Neural cell (in vitro differentiated cells): ENCODE data around the gene FLAD1. TPM values are rescaled to one million over a fixed set of nuclear protein-coding genes. Genes with fewer than 3 reads are reported as not detected.

Source experiments
- H2AFZ ChIP-seq: fragments of 200-600, 300-800 bp; sonication (generic), shearing (Covaris generic); 2 replicates; pipeline ENCODE4 v1.6.0; 2014; ENCODE audit warnings: low read depth, mild to moderate bottlenecking, antibody characterized with exemption, low read length, moderate library complexity
- H3F3A ChIP-seq: fragments of 200-600 bp; shearing (Covaris generic); 2 replicates; pipeline ENCODE4 v1.6.1; 2016; ENCODE audit warnings: mild to moderate bottlenecking, moderate library complexity, mixed read lengths, antibody characterized with exemption, low read length; ENCODE audit not compliant: insufficient read depth, poor library complexity, severe bottlenecking
- H3K27ac ChIP-seq: fragments of 200-600, 300-800 bp; sonication (generic), shearing (Covaris generic); 2 replicates; pipeline ENCODE4 v1.5.1; 2014; ENCODE audit warnings: mild to moderate bottlenecking, low read length, moderate library complexity
- H3K27me3 ChIP-seq: fragments of 300-800, 200-600 bp; sonication (generic), shearing (Covaris generic); 2 replicates; pipeline ENCODE4 v1.6.0; 2014; ENCODE audit warnings: mild to moderate bottlenecking, low read depth, low read length, moderate library complexity; ENCODE audit not compliant: insufficient read depth
- H3K36me3 ChIP-seq: fragments of 300-800, 200-600 bp; sonication (generic), shearing (Covaris generic); 2 replicates; pipeline ENCODE4 v1.5.1; 2014; ENCODE audit warnings: mild to moderate bottlenecking, antibody characterized with exemption, low read length, moderate library complexity; ENCODE audit not compliant: insufficient read depth
- H3K4me2 ChIP-seq: fragments of 300-800, 200-600 bp; sonication (generic), shearing (Covaris generic); 2 replicates; pipeline ENCODE4 v1.6.0; 2014; ENCODE audit warnings: mild to moderate bottlenecking, low read length
- H3K4me3 ChIP-seq: fragments of 300-800, 200-600 bp; sonication (generic), shearing (Covaris generic); 2 replicates; pipeline ENCODE4 v1.5.1; 2014; ENCODE audit warnings: mild to moderate bottlenecking, low read length, moderate library complexity
- H3K79me2 ChIP-seq: fragments of 200-600 bp; shearing (Covaris generic); replicated peaks from 2 replicates; pipeline ENCODE4 v1.6.0; 2014; ENCODE audit warnings: mild to moderate bottlenecking, low read length, moderate library complexity; ENCODE audit not compliant: insufficient read depth
- H3K9ac ChIP-seq: fragments of 300-800, 200-600 bp; sonication (generic), shearing (Covaris generic); 2 replicates; pipeline ENCODE4 v1.6.1; 2016; ENCODE audit warnings: mild to moderate bottlenecking, low read length, mixed read lengths
- H3K9me2 ChIP-seq: fragments of 200-600 bp; shearing (Covaris generic); 2 replicates; pipeline ENCODE4 v1.6.1; 2016; ENCODE audit warnings: mild to moderate bottlenecking, low read length, mixed read lengths; ENCODE audit not compliant: insufficient read depth
- H3K9me3 ChIP-seq: fragments of 200-600, 300-800 bp; sonication (generic), shearing (Covaris generic); 2 replicates; pipeline ENCODE4 v1.6.1; 2016; ENCODE audit warnings: mild to moderate bottlenecking, mixed run types, low read length, moderate library complexity, mixed read lengths
- H4K20me1 ChIP-seq: fragments of 200-600 bp; shearing (Covaris generic); 2 replicates; pipeline ENCODE4 v1.6.1; 2016; ENCODE audit warnings: mild to moderate bottlenecking, mixed run types; ENCODE audit not compliant: insufficient read depth
- EP300 ChIP-seq: fragments of 450-650 bp; conservative IDR thresholded peaks from 2 replicates; pipeline ENCODE4 v1.6.1; 2014; ENCODE audit warnings: antibody characterized with exemption, mild to moderate bottlenecking, moderate library complexity; ENCODE audit not compliant: poor library complexity, severe bottlenecking
- EZH2 ChIP-seq: fragments of 200-600, 300-800 bp; shearing (Covaris generic), sonication (generic); IDR thresholded peaks from 2 replicates; pipeline ENCODE4 v1.6.1; 2014; ENCODE audit warnings: antibody characterized with exemption, low read length, borderline replicate concordance, mild to moderate bottlenecking; ENCODE audit not compliant: insufficient read depth, poor library complexity, severe bottlenecking
- MXI1 ChIP-seq: fragments of 450-650 bp; conservative IDR thresholded peaks from 2 replicates; pipeline ENCODE4 v1.6.1; 2014; ENCODE audit warnings: antibody characterized with exemption, mild to moderate bottlenecking; ENCODE audit not compliant: poor library complexity, severe bottlenecking
- POLR2AphosphoS5 ChIP-seq: IDR thresholded peaks from 2 replicates; pipeline ENCODE4 v1.6.1; 2012
- RAD21 ChIP-seq: fragments of 450-650 bp; conservative IDR thresholded peaks from 2 replicates; pipeline ENCODE4 v1.6.1; 2014; ENCODE audit warnings: antibody characterized with exemption, mild to moderate bottlenecking, moderate library complexity
- SMC3 ChIP-seq: fragments of 450-650 bp; conservative IDR thresholded peaks from 2 replicates; pipeline ENCODE4 v1.6.1; 2014; ENCODE audit warnings: antibody characterized with exemption, mild to moderate bottlenecking, moderate library complexity; ENCODE audit not compliant: poor library complexity
- TAF1 ChIP-seq: IDR thresholded peaks from 2 replicates; pipeline ENCODE4 v1.6.1; 2012; ENCODE audit warnings: low read depth
- polyA plus RNA-seq: library from polyadenylated mRNA; depleted of rRNA; stranded (reverse); fragments of >200 nt; gene quantifications from 2 replicates; pipeline ENCODE4 v1.2.3, GENCODE V29; 2014
- TF ChIP-seq, protein P1 (sequence below): fragments of 450-650 bp; IDR thresholded peaks from 2 replicates; pipeline ENCODE4 v1.5.1; 2014; ENCODE audit warnings: antibody characterized with exemption, mild to moderate bottlenecking, moderate library complexity; ENCODE audit not compliant: poor library complexity, severe bottlenecking
- TF ChIP-seq, protein P2 (sequence below): IDR thresholded peaks from 2 replicates; pipeline ENCODE4 v1.6.1; 2012; ENCODE audit warnings: borderline replicate concordance

The FLAD1 gene
- polyA plus RNA-seq, 1 donor from 2014 or later: 68.6 TPM

DNA sequence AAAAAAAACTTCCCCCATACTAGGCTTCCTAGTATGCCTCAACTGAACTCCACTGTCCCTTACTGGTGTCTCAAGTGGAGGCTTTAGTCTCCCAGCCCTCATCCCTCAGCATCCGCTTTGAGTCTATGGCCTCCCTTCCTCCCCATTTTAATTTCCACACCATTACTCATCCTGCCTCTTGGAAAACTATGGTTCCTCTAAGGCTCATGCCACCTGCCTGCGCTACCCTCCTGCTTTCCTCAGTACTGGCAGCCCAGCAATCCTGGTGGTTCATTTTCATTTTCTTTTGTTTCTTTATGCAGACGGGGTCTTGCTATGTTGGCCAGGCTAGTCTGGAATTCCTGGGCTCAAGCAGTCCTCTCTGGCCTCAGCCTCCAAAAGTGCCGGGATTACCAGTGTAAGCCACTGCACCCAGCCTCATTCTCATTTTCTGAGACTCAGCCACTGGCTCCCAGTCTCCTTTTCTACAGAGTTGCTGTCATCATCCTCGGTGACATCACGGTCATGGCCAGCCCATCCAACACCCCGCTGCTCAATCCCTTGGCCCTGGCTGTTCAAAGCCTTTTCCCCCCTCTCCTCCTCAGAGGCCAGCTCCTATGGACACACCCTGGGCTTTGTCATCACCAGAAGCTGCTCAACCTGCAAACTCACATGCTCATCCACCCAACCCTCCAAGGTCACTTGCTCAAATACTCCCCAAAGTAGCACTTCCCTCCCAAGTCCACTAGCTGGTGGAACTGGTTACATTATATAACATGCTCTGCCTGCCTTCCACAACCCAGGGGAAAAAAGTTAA, 44.3 kb upstream of the FLAD1 start:
- H3K9ac ChIP-seq: peak overlapping the region; percentile 94
- no peak overlapping the region for H3K27ac ChIP-seq
- TF ChIP-seq POLR2AphosphoS5 (no peak), MXI1 (no peak)
- no peaks in the 10 kb centered on the region for H3K36me3 ChIP-seq
- H3K4me3 ChIP-seq: no peak overlapping the region
- no peaks in the 10 kb centered on the region for H3K9me2 ChIP-seq
- H3K4me2 ChIP-seq: no peak overlapping the region
- H4K20me1 ChIP-seq: no peaks in the 10 kb centered on the region
- H3K27me3 ChIP-seq: no peaks in the 10 kb centered on the region
- no peaks in the 10 kb centered on the region for H3K9me3 ChIP-seq
- peaks cover 6% of the 10 kb centered on the region for H3K79me2 ChIP-seq
- H2AFZ ChIP-seq: no peak overlapping the region
- no peaks in the 10 kb centered on the region for H3F3A ChIP-seq

DNA sequence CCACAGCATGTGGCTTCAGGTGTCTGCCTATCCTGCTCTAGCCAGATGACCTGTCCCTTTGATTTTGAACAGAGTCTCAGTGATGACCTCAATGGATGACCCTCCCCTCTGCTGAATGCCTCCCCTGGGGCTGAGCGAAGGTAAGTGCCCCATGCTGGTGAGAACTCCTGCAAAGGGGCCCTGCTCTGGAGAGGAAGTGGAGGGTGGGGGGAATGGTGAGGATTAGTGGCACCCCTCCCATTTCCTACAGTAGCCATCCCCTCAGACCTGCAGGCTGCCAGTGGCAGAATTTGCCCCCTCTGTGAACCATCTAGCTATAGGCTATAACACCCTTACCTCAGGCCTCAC, 43.0 kb upstream of the FLAD1 start:
- no peaks in the 10 kb centered on the region for H3K9me2 ChIP-seq
- H3K27me3 ChIP-seq: no peaks in the 10 kb centered on the region
- no peak overlapping the region for H3K4me3 ChIP-seq
- H3K36me3 ChIP-seq: no peaks in the 10 kb centered on the region
- no peaks in the 10 kb centered on the region for H3F3A ChIP-seq
- H4K20me1 ChIP-seq: no peaks in the 10 kb centered on the region
- TF ChIP-seq MXI1 (no peak), SMC3 (no peak), POLR2AphosphoS5 (no peak), RAD21 (no peak), EP300 (no peak), TAF1 (no peak), EZH2 (no peak)
- TF ChIP-seq, protein P1, sequence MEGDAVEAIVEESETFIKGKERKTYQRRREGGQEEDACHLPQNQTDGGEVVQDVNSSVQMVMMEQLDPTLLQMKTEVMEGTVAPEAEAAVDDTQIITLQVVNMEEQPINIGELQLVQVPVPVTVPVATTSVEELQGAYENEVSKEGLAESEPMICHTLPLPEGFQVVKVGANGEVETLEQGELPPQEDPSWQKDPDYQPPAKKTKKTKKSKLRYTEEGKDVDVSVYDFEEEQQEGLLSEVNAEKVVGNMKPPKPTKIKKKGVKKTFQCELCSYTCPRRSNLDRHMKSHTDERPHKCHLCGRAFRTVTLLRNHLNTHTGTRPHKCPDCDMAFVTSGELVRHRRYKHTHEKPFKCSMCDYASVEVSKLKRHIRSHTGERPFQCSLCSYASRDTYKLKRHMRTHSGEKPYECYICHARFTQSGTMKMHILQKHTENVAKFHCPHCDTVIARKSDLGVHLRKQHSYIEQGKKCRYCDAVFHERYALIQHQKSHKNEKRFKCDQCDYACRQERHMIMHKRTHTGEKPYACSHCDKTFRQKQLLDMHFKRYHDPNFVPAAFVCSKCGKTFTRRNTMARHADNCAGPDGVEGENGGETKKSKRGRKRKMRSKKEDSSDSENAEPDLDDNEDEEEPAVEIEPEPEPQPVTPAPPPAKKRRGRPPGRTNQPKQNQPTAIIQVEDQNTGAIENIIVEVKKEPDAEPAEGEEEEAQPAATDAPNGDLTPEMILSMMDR: no peak
- TF ChIP-seq, protein P2, sequence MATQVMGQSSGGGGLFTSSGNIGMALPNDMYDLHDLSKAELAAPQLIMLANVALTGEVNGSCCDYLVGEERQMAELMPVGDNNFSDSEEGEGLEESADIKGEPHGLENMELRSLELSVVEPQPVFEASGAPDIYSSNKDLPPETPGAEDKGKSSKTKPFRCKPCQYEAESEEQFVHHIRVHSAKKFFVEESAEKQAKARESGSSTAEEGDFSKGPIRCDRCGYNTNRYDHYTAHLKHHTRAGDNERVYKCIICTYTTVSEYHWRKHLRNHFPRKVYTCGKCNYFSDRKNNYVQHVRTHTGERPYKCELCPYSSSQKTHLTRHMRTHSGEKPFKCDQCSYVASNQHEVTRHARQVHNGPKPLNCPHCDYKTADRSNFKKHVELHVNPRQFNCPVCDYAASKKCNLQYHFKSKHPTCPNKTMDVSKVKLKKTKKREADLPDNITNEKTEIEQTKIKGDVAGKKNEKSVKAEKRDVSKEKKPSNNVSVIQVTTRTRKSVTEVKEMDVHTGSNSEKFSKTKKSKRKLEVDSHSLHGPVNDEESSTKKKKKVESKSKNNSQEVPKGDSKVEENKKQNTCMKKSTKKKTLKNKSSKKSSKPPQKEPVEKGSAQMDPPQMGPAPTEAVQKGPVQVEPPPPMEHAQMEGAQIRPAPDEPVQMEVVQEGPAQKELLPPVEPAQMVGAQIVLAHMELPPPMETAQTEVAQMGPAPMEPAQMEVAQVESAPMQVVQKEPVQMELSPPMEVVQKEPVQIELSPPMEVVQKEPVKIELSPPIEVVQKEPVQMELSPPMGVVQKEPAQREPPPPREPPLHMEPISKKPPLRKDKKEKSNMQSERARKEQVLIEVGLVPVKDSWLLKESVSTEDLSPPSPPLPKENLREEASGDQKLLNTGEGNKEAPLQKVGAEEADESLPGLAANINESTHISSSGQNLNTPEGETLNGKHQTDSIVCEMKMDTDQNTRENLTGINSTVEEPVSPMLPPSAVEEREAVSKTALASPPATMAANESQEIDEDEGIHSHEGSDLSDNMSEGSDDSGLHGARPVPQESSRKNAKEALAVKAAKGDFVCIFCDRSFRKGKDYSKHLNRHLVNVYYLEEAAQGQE: no peak
- no peaks in the 10 kb centered on the region for H3K9me3 ChIP-seq
- H3K9ac ChIP-seq: no peak overlapping the region
- H3K79me2 ChIP-seq: peaks cover 5% of the 10 kb centered on the region
- no peak overlapping the region for H3K27ac ChIP-seq
- no peak overlapping the region for H3K4me2 ChIP-seq
- no peak overlapping the region for H2AFZ ChIP-seq
